ENCODE results near the gene EPOP.

EPOP gene

DNA sequence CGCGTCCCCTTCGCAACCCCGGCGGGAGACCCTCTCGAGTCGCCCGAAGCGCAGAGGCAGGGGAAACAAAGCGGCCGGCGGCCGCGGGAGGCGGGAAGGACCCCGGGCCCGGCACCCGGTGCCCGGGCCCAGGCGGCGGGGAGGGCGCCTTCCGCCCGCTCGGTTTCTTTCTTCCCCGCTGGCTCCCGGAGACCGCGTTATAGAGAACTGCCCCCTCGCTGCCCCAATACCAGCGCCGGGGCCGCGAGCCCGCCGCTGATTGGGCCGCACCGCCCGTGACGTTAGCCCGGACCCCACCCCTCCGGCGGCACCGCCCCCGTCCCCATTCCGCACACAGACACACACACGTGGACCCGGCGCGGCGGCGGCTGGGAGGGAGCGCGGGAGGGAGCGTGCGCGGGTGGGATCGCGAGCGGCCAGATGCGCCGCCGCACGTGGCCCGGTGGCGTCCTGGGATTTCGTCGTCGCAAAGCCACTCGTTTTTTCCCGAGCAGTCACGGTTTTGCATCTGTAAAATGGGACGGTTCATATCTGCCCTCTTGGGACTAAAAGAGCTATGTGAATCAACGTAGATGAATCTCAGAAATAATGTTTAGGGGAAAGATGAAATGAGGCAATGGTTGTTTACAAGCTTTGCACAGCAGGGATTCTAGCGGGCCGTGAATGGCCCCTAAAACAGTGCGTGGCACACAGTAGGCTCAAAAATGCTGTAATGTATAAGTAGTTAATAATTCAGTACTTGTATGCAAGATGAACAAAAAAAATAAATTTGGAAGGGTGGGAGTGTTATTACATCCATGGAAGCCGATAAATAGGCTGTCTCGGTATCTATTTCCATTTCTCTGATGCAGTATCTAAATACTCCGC, at the start of gene EPOP:
TSS of gene EPOP (minus strand) at position 209 of the 867 bp plus-strand sequence. CDS start 462 bp downstream, outside the sequence.
- peak; percentile 89 for DNase-seq

DNA sequence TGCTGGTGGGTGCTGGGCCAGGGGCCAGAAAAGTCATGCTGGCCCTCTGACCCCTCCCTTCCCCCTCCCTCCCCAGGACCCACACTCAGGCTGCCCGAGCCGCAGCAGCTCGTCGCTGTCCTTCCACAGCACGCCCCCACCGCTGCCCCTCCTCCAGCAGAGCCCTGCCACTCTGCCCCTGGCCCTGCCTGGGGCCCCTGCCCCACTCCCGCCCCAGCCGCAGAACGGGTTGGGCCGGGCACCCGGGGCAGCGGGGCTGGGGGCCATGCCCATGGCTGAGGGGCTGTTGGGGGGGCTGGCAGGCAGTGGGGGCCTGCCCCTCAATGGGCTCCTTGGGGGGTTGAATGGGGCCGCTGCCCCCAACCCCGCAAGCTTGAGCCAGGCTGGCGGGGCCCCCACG, 47.0 kb upstream of the EPOP start:
- no peak for DNase-seq

DNA sequence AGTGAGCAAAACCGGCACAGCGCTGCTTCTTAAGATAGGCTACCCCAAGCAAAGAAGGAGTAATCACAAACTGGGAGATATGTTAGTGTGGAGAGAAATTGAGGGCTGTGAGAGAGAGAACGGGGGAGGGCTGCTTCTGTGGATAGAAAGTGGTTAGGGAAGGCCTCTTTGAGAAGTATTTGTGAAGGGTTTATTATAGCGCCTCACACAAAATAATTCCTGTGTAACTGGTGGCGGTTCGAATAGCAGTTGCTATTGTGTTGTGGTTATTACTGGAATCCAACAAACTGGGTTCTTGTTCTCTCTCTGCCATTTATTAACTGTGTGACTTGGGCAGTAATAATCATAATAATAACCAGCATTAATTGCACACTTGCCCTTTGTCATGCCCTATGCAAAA, 46.2 kb upstream of the EPOP start:
- DNase-seq: no peak

DNA sequence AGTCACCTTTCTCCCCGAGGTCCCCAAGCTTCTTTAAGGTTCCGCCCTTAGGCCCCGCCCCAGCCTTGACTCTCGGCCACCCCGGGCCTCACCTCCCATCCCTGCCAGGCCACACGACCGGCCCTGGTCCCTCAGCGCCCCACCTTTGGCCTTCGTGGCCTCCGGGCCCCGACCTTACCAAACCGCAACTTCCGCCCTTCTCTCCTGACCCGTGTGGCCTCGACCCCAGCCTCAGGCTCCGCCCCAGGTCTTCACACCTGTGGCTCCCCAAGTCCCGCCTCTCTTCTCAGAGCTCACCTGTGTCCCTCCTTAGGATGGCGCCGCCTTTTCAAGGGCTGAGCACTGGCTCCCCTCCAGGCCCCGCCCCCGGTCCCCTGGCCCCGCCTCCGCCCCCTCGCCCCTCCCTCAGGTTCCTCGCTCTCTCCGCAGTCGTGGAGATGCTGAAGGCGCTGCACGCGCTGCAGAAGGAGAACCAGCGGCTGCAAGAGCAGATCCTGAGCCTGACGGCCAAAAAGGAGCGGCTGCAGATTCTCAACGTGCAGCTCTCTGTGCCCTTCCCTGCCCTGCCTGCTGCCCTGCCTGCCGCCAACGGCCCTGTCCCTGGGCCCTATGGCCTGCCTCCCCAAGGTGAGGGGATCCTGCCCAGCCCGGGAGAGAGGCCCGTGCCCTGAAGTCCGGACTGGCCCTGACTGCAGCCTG, 45.3 kb upstream of the EPOP start:
- no peak for DNase-seq

DNA sequence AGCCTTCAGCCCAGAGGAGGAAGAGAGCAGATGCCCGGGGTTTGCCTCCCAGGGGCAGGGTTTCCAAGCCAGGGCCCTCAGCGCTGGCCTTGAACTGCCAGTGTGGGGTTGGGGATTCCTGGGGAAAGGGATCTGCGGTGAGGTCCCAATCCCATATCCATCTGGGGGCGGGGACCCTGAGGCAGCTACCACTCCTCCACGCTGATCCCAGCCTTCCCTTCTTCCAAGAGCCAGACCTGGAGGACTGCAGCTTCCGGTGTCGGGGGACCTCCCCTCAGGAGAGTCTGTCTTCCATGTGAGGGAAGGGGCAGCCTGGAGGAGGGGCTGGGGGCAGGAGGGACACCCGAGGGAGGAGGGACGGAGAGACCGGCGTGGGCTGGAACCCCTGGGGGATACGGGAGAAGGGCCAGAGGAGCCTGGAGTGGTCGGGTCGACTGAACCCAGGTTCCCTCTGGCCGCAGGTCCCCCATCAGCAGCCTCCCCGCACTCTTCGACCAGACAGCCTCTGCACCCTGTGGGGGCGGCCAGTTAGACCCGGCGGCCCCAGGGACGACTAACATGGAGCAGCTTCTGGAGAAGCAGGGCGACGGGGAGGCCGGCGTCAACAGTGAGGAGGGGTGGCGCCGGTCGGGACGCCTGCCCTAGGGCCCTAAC, 44.7 kb upstream of the EPOP start:
- no peak for DNase-seq

DNA sequence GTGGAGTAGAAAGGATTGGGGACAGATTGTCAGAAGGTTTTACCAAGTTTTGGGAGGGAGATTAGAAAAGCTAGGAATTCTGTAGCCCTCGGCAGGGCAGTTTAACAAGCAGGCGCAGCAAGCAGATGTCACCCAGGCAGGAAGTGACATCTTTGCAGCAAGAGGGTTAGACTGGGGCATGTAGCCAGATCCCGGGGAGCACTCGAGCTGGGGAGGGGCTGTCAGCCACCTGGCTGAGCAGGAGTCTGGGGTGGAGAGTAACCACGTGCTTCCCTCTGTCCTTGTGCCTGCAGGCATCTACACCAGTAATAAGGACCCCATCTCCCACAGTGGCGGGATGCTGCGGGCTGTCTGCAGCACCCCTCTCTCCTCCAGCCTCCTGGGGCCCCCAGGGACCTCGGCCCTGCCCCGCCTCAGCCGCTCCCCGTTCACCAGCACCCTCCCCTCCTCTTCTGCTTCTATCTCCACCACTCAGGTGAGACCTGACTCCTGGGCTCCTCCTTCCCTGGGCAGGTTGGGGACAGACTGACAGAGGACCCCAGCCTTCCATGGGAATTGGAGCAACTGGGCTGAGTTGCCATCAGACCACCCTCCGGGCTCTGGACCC, 42.5 kb upstream of the EPOP start:
- no peak for DNase-seq

DNA sequence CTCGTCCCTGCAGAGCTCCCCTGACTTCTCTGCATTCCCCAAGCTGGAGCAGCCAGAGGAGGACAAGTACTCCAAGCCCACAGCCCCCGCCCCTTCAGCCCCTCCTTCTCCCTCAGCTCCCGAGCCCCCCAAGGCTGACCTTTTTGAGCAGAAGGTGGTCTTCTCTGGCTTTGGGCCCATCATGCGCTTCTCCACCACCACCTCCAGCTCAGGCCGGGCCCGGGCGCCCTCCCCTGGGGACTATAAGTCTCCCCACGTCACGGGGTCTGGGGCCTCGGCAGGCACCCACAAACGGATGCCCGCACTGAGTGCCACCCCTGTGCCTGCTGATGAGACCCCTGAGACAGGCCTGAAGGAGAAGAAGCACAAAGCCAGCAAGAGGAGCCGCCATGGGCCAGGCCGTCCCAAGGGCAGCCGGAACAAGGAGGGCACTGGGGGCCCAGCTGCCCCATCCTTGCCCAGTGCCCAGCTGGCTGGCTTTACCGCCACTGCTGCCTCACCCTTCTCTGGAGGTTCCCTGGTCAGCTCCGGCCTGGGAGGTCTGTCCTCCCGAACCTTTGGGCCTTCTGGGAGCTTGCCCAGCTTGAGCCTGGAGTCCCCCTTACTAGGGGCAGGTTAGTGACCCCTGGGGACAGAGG, 41.7 kb upstream of the EPOP start:
- DNase-seq: no peak

DNA sequence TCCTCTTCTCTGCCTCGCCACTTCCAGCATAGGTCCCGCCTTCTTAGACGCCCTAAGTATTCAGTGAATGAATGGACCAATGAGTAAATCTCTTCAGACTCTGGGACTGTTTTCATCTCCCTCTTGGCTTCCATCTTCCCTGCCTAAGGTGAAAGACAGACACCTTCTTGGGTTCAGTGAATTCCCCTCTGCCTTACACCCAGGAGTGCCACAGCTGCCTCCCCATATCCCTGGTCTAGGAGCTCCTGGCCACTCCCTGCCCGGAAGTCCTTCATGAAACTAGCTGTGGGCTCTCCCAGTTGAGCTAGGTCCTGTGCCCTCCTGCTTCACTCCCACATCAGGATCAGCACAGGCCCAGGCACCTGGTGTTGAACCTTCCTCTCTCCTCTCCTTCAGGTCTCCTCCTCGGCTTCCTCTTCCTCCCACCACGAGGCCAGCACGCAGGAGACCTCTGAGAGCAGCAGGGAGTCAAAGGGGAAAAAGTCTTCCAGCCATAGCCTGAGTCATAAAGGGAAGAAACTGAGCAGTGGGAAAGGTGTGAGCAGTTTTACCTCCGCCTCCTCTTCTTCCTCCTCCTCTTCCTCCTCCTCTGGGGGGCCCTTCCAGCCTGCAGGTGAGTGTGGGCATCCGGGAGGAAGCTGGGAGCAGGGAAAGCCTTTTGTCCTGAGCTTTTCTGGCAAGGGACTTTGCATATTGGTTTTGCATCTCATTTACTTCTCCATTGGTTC, 40.6 kb upstream of the EPOP start:
- DNase-seq: no peak

DNA sequence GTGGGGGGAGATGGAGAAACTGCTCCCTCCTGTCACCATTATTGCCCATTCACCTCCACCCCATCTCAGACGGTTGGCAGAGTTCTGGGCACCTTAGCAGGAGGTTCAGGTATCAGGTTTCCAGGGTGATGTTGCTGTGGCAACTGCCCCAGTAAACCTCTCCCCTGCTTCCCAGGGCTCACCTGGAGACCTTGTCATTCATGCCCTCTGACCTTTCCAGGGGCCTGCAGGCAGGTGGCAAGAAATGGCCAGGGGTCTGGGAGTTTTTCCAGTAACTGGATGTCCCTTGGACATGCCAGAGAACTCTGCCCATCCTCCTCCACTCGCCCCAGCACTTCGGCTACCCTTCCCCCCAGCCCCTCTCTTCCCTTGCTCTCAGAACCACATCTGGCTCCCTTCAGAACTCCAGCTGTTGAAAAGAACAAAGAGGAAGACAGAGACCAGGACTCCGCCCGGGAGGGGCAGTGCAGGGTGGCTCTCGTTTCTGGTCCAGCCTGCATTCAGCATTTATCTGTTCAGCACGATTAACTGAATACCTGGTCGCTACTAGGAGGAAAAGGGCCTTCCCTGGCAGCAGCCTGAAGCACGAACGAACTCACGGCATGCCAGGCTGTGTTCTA, 38.8 kb upstream of the EPOP start:
- no peak for DNase-seq

DNA sequence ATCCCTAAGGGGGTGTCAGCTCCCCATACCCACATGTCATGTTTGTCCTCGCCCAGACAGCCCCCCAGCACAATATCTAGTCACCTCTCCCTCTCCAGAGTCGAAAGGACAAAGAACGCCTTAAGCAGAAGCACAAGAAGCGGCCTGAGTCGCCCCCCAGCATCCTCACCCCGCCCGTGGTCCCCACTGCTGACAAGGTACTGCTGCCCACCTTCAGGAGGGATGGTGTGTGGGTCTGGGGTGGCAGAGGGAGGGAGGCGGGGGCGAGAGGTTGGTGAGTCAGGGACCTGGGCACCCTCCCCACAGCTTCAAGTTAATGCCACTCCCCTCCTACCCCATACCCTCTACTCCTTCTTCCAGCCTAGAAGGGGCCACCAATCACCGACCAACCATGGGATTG, 37.8 kb upstream of the EPOP start:
- no peak for DNase-seq

DNA sequence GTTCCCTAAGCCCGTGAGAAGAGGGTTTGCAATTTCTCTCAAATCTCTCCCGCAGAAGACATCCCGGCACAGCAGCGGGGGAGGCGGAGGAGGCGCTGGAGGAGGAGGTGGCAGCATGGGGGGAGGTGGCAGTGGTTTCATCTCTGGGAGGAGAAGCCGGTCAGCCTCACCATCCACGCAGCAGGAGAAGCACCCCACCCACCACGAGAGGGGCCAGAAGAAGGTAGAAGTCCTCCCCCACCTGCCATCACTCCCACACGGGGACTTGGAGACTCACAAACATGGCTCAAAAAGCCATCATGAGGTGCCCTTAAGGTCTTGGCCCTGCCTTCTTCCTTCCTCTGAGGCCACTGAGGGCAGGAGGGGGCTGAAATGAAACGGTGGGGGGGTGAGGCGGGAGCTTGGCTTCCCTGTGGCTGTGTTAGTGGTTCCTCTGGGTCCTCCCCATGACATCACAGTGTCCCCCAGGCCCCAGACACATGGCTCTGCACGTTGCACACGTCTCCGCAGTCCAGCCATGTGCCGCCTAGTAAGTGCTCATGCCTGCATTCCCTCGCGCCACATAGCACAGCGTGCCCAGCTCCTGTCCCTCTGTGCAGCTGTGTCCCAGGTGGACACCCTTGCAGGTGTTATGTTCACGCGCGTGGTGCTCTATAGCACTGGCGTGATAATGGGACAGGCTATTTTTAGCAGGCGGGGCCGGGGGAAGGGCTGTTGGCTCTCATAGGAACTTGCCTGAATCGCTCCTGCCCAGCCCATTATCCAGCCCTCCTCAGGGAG, 37.2 kb upstream of the EPOP start:
- DNase-seq: no peak

DNA sequence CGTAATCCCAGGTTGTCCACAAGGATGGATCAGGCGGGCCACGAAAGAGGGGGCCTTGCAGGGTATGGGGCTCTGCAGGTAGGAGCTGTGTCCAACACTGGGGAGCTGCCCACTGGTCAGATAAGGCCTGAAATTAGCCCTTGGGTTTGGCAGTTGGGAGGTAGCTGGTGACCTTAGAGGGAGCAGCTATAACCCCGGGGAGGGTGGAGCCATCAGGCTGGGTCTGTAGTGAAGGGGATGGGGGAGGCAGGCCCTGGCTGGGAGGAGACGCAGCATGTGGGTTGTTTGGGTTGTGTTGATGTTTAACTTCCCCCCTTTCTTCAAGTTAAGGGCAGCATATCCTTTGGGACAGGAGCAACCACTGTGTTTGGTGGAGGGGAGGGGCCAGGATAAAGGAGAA, 36.2 kb upstream of the EPOP start:
- DNase-seq: no peak

DNA sequence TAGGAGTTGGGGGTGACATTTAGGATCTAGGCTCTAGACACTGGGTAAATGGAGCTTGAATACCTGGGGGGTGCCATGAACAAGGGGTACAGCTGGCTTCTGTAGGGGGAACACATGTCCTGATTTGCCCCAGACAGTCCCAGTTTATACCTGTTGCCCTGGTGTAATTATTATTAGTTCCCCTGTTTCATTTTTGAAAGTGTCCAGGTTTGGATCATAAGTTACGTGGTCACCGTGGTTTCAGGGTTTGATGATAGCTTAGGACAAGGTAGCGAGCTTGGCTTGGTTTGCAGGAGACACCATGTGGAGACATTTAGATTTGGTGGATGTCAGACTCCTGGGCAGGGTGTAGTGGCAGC, 35.8 kb upstream of the EPOP start:
- DNase-seq: no peak

DNA sequence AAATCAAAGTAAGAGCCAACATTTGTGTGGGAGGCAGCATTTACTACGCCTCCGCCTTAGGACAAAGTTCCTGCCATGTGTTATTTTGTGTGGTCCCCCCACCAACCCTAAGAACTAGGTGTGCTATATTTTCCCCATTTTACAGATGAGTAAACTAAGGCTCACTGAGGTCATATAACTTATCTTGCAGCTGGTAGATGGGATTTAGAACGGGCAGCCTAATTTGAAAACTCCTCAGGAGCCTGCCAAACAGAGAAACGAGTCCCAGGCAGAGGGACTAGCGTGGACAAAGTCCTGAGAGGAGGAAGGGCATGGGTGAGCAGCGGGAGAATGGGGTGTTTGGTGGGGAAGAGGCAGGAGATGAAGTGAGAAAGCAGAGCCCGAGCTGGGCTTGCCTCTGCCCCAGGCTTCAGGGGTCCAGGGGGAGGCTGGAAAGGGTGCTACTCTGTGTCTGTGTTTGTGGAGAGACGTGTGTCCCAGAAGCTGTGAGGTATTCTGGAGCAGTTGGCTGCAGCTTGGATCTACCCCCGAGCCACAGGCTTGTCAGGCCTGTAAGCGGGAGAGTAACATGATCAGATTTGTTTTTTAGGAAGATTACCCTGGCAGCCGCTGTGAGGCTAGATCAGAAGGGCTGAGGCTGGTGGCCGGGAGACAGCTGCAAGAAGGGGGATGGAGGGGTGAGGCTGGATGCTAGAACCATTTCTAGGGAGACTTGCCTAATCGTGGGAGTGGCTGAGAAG, 35.3 kb upstream of the EPOP start:
- DNase-seq: no peak

DNA sequence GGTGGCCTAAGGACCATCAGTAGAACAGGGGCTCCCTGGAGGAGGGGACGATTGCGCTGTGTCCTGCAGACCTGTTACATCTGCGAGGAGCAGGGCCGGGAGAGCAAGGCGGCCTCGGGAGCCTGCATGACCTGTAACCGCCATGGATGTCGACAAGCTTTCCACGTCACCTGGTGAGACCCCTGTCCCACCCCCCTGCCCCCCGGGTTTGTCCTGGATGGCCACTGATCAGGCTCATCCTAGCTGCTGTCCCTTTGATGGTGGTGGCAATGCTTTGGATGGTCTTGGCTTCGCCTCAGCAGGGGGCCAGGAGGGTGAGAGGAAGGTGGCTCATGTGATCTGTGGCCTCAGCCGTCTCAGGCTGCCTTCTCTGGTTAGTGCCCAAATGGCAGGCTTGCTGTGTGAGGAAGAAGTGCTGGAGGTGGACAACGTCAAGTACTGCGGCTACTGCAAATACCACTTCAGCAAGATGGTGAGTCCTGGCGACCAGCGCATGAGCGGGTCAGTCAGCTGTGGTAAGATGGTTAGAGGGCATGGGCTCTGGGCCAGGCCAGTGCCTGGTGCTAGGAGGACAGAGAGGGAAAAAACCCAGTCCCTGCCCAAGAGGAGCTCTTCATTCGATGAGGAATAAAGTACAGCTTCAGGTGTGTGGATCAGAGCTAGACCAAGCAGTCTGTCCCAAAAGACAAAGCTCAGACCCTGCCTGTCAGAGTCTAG, 34.5 kb upstream of the EPOP start:
- DNase-seq: no peak

DNA sequence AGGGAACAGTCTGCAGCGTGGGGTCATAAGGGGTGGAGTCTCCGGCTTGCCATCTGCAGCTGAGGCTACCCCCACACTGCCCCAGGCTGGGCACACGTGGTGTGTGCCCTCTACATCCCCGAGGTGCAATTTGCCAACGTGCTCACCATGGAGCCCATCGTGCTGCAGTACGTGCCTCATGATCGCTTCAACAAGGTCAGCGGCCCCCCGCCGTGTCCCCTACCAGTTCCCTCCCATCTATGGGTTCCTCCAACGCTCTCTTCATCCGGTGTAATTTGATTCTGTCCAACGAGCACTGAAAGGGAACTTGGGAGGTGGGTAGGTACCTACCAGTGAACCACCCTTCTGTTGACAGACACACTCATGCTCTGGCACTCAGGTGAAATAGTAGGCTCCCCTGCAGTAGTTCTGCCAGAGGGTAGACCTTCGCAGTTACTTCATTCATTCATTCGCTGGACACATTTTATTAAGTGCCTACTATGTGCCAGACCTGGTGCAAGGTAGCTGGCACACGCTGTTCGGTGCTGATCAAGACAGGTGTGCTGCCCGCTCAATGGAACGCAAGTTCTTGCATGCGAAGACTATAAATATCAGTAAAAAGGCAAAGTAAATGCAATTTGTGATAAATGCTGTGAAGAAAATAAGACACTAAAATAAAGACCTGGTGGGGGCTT, 33.1 kb upstream of the EPOP start:
- no peak for DNase-seq

DNA sequence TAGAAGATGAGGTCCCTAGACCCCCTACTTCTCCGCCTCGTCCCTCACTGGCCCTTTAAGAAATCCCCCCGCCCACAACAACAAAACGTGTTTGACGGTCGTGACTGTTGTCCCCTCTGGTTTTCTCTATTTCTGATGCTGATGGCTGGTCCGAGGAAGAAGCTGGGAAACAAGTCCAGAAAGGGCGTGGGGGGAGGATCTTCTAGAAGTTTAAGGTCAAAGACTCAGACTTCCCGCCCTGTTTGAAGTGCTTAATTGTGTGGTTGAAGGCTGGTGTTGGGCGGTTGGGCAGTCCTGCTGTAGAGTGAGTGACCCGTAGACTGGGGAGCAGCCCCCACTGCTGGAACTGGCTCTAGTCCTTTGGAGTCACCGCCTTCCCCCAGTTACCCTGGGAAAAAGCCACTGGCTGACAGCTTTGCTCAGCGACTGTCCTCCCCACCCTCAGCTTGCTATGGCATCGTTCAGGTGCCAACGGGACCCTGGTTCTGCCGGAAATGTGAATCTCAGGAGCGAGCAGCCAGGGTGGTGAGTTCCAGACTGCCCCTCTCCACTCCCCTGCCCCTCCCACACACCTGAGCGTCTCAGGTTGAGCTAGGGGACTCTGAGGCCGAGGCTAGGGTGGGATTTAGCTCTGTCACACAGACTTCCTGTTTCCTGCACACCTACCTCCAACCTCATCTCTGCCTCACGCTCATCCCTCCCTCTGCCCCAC, 31.9 kb upstream of the EPOP start:
- DNase-seq: peak; percentile 33

DNA sequence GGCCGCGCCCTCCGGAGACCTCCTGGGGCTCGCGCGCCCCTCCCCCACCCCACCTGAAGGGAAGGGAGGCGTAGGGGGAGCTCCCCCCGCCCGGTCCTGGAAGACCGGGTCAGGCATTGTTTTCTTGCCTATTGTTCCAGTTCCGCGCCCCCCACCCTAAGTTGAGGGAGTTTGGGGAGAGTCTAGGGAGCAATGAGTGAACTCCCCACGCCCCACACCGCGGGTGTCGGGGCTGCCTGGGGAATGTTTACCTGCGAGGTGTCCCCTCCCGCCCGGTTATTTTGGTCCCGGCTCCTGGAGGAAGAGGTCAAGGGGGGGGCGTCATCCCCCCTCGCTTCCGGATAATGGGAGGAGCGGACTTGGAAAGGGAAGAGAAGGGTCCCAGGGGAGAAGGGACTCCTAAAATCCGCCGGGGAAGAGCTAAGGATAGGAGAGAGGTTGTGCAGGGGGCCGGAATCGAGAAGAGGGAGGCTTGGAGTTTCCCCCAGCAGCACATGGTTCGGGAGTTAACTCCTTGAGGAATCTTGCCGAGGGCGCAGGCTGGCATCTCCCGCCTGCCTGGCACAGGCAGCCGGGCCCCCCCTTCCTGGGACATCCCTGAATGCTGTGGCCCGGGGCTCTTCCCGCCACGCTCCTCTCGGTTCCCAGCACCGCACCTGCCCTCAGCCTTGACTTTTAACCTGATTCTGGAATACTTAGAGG, 31.2 kb upstream of the EPOP start:
- peak; percentile 40 for DNase-seq
